ENCODE measurements around the gene PPFIBP2. TPM values are rescaled to one million over a fixed set of nuclear protein-coding genes. Genes with fewer than 3 reads are reported as not detected.

The PPFIBP2 gene
- total RNA-seq, 4 donors from 2014 or later, result 7.5 to 12.5 (median 10.0) TPM

DNA sequence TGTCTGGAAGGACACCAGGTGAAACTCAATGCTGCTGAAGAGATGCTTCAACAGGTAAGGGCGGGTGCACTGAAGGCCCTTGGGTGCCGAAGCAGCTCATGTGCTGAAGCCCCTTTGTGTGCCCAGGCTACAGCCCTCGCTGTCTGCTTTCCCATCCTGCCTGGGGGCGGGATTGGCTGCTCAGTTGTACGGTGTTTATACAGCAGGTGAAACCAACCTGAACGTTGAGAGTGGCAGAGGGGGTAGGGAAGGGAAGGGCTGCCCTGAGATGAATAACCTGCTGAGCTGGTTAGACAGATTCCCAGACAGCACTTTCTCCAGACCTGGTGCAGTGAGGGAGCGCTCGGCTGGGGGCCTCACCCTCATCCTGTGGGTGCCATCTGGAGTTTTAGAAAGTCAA lies 83.8 kb downstream of the PPFIBP2 start:
- no peak for DNase-seq (ENCODE audit: extremely low spot score)
- intact Hi-C loops (cut with DNase I), result no loop called here
- WGBS, result 77% methylated on average over 8 of the region's 8 CpGs
- Histone ChIP-seq H3K4me1 (peaks cover 5 to 18% (median 9%) of the 10 kb centered on the region in 4 donors), H3K36me3 (peaks cover 0 to 15% (median 3%) of the 10 kb centered on the region in 4 donors), H3K27me3 (no peaks in the 10 kb centered on the region), H3K9me3 (no peaks in the 10 kb centered on the region), H3K4me3 (no peak overlapping the region), H3K27ac (replicated peaks in 1 of 4) (no peak overlapping the region)
- TF ChIP-seq POLR2A (IDR thresholded peaks at IDR 0.05; ENCODE audit: low read depth), result no peak
- TF ChIP-seq POLR2AphosphoS5 (IDR thresholded peaks at IDR 0.05), result no peak
- TF ChIP-seq, protein P1, sequence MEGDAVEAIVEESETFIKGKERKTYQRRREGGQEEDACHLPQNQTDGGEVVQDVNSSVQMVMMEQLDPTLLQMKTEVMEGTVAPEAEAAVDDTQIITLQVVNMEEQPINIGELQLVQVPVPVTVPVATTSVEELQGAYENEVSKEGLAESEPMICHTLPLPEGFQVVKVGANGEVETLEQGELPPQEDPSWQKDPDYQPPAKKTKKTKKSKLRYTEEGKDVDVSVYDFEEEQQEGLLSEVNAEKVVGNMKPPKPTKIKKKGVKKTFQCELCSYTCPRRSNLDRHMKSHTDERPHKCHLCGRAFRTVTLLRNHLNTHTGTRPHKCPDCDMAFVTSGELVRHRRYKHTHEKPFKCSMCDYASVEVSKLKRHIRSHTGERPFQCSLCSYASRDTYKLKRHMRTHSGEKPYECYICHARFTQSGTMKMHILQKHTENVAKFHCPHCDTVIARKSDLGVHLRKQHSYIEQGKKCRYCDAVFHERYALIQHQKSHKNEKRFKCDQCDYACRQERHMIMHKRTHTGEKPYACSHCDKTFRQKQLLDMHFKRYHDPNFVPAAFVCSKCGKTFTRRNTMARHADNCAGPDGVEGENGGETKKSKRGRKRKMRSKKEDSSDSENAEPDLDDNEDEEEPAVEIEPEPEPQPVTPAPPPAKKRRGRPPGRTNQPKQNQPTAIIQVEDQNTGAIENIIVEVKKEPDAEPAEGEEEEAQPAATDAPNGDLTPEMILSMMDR (IDR thresholded peaks at IDR 0.05), result no peak
- no peak for TF ChIP-seq EP300 (IDR thresholded peaks at IDR 0.05)

DNA sequence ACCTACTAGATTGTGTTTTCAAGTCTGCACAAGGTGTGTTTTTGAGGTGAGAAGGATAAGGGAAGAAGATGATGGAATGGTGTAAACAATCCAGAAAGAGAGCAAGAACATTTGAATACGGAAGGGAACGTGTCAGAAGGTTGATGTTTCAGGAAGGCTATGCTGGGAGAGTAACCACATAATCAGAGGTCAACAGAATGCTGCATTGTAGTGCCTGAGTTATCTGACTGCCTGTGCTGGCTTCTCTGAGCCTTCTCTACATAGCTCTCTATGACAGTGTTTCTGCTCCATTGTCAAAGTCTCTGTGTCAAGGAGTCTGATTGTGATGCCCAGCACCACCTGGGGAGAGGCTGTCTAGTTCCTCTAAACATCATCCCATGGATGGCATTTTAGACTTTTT lies 85.4 kb downstream of the PPFIBP2 start:
- 60% methylated on average over 2 of the region's 2 CpGs for WGBS
- no peak for DNase-seq (ENCODE audit: extremely low spot score)
- TF ChIP-seq EP300 (IDR thresholded peaks at IDR 0.05), result no peak
- TF ChIP-seq, protein P1 (IDR thresholded peaks at IDR 0.05), result no peak
- no peak for TF ChIP-seq POLR2AphosphoS5 (IDR thresholded peaks at IDR 0.05)
- no peak for TF ChIP-seq POLR2A (IDR thresholded peaks at IDR 0.05; ENCODE audit: low read depth)
- no peaks in the 10 kb centered on the region for H3K27me3 ChIP-seq
- H3K4me1 ChIP-seq, result peaks cover 4 to 21% (median 9%) of the 10 kb centered on the region in 4 donors
- H3K27ac ChIP-seq (replicated peaks in 1 of 4), result no peak overlapping the region
- peaks cover 0 to 23% (median 3%) of the 10 kb centered on the region in 4 donors for H3K36me3 ChIP-seq
- intact Hi-C loops (cut with DNase I), result no loop called here
- H3K4me3 ChIP-seq, result no peak overlapping the region
- H3K9me3 ChIP-seq, result no peaks in the 10 kb centered on the region

DNA sequence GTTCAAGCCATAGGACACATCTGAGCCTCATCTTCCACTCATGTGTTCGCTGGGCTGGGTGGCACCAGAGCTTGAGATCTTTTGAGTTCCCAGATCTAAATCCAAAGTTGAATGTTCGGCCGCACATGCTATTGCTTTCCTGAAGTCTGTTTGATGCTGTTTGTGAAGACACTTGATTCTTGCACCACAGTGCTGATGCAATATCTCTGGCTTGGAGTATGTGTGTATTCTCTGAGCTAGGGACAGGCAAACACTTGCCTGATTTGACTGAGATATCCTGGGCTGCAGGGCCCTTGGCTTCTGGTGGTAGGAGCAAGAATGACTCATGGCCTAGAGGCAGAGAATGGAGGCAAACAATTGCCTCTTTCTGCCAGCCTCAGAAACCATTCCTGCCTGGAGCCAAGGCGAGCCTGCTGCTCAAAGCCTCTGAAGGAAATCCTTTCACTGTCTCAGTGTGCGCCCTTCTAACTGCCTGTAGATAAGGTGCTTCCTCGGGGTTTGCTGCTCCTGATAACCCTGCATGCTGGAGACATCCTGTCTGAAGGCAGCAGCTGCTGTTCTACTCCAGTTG lies 86.5 kb downstream of the PPFIBP2 start:
- H3K27me3 ChIP-seq, result no peaks in the 10 kb centered on the region
- TF ChIP-seq POLR2A (IDR thresholded peaks at IDR 0.05; ENCODE audit: low read depth) (no peak), EP300 (IDR thresholded peaks at IDR 0.05) (no peak), POLR2AphosphoS5 (IDR thresholded peaks at IDR 0.05) (peak; percentile 41 to 57)
- TF ChIP-seq, protein P1 (IDR thresholded peaks at IDR 0.05), result no peak
- H3K27ac ChIP-seq (replicated peaks in 1 of 4), result peak overlapping the region; percentile 9 to 28 (median 19)
- H3K9me3 ChIP-seq, result no peaks in the 10 kb centered on the region
- no peak for DNase-seq (ENCODE audit: extremely low spot score)
- H3K4me1 ChIP-seq, result peaks cover under 1 to 20% (median 11%) of the 10 kb centered on the region in 4 donors
- H3K36me3 ChIP-seq, result peaks cover 0 to 25% (median 3%) of the 10 kb centered on the region in 4 donors
- intact Hi-C loops (cut with DNase I), result no loop called here
- no peak overlapping the region for H3K4me3 ChIP-seq
- 77% methylated on average over 6 of the region's 6 CpGs for WGBS

DNA sequence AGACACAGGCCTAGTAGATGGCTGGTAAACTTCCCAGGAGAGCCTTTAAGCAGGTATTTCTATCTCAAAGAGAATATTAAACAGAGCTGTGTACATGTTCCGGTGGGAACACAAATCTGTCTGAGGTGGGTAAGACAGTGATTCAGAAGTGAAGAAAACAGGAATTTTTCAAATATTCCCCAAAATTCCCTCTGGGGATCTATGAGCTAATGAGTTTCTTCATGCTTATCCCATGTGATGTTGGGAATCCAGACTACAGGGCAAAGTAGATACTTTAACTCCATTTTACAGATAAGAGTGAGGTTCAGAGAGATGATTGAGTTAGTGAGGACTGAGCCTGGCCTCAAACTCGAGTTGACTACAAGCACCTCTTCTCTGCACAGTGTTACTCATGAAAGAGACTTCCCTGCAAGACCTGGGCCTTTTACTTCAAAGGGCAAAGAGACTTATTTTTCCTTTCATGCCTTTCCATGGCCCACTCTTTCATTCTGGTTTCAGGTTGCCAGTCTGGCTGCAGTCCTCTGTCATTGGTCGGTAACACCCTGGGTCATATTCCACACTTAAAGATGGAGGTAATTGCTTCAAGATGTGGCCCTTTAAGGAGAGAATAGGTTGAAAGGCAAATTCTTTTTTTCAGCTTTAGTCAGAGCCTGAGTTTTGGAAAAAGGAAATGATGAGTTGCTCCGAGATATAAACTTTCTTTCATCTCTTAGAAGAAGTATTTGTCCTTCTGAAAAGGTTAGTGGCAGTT lies 89.4 kb downstream of the PPFIBP2 start:
- Histone ChIP-seq H3K36me3 (peaks cover 0 to 10% (median 0%) of the 10 kb centered on the region in 4 donors), H3K4me3 (no peak overlapping the region), H3K4me1 (peaks cover 4 to 21% (median 14%) of the 10 kb centered on the region in 4 donors), H3K27me3 (no peaks in the 10 kb centered on the region), H3K27ac (replicated peaks in 1 of 4) (no peak overlapping the region), H3K9me3 (no peaks in the 10 kb centered on the region)
- WGBS, result 71% methylated on average over 4 of the region's 4 CpGs
- TF ChIP-seq POLR2AphosphoS5 (IDR thresholded peaks at IDR 0.05) (no peak), EP300 (IDR thresholded peaks at IDR 0.05) (no peak), POLR2A (IDR thresholded peaks at IDR 0.05; ENCODE audit: low read depth) (no peak)
- TF ChIP-seq, protein P1 (IDR thresholded peaks at IDR 0.05), result no peak
- intact Hi-C loops (cut with DNase I), result no loop called here
- DNase-seq (ENCODE audit: extremely low spot score), result no peak

Measured in esophagus muscularis mucosa (tissue), 4 donors.